Effector CD4-positive, alpha-beta T cell (primary cell): ENCODE data around the gene STK32B. TPM values are rescaled to one million over a fixed set of nuclear protein-coding genes. Genes with fewer than 3 reads are reported as not detected.
"Not testable (repeated sequence)": the region's sequence is repeated elsewhere in the genome, so short reads cannot be mapped to it uniquely, and the experiment has no call there.

Source experiments
- DNase-seq: peaks from one replicate; pipeline ENCODE4 v3.0.0-alpha.2; 2020
- total RNA-seq: gene quantifications from one replicate; lab custom pipeline; 2026; lab: John Stamatoyannopoulos, UW

Gene STK32B
- not detected for total RNA-seq

- no peak for DNase-seq
Measured at GRCh38 chr4:5051278-5052203, at the start of gene STK32B. TSS of gene STK32B (plus strand) at chr4:5051480.

GRCh38 chr4:5001641-5002040 is 49.6 kb upstream of the STK32B start:
- DNase-seq: not testable (repeated sequence)

GRCh38 chr4:5003372-5003857 is 47.9 kb upstream of the STK32B start:
- no peak for DNase-seq

- no peak for DNase-seq
Measured at GRCh38 chr4:5003918-5004317, 47.4 kb upstream of the STK32B start.

GRCh38 chr4:5004496-5004895 is 46.8 kb upstream of the STK32B start:
- no peak for DNase-seq

GRCh38 chr4:5006932-5007331 is 44.3 kb upstream of the STK32B start:
- not testable (repeated sequence) for DNase-seq

- no peak for DNase-seq
Measured at GRCh38 chr4:5009796-5010195, 41.5 kb upstream of the STK32B start.

GRCh38 chr4:5010984-5011383 is 40.3 kb upstream of the STK32B start:
- DNase-seq: no peak

GRCh38 chr4:5012244-5012898 is 38.9 kb upstream of the STK32B start:
- no peak for DNase-seq

GRCh38 chr4:5012958-5013357 is 38.3 kb upstream of the STK32B start:
- no peak for DNase-seq

- no peak for DNase-seq
Measured at GRCh38 chr4:5014007-5014682, 37.1 kb upstream of the STK32B start.

GRCh38 chr4:5018096-5018495 is 33.2 kb upstream of the STK32B start:
- DNase-seq: no peak

GRCh38 chr4:5018603-5019002 is 32.7 kb upstream of the STK32B start:
- DNase-seq: no peak

GRCh38 chr4:5019274-5019673 is 32.0 kb upstream of the STK32B start, which contains the start of gene CYTL1:
TSS of gene CYTL1 (minus strand) at chr4:5019458. CDS start at chr4:5019445, 13 bp downstream.
- DNase-seq: no peak

- DNase-seq: no peak
Measured at GRCh38 chr4:5019796-5020195, 31.5 kb upstream of the STK32B start.

GRCh38 chr4:5020341-5020740 is 30.9 kb upstream of the STK32B start:
- DNase-seq: no peak

- DNase-seq: no peak
Measured at GRCh38 chr4:5021546-5021945, 29.7 kb upstream of the STK32B start.

GRCh38 chr4:5024673-5025072 is 26.6 kb upstream of the STK32B start:
- no peak for DNase-seq

GRCh38 chr4:5026371-5026770 is 24.9 kb upstream of the STK32B start:
- DNase-seq: no peak

GRCh38 chr4:5027346-5027745 is 23.9 kb upstream of the STK32B start:
- no peak for DNase-seq

- DNase-seq: no peak
Measured at GRCh38 chr4:5028480-5028879, 22.8 kb upstream of the STK32B start.

- DNase-seq: no peak
Measured at GRCh38 chr4:5029447-5029846, 21.8 kb upstream of the STK32B start.

GRCh38 chr4:5030221-5030620 is 21.1 kb upstream of the STK32B start:
- no peak for DNase-seq
